G401.6 (cell line): Measurements from ENCODE around the gene NOS1AP.

Source experiments
- FAIRE-seq: peaks from 2 replicates; lab custom pipeline; 2012; peaks lifted over from hg19 to GRCh38; lab: Jason Lieb, UNC

NOS1AP gene

GRCh38 chr1:162089748-162090147 lies 20.3 kb downstream of the NOS1AP start:
- no peak for FAIRE-seq

DNA sequence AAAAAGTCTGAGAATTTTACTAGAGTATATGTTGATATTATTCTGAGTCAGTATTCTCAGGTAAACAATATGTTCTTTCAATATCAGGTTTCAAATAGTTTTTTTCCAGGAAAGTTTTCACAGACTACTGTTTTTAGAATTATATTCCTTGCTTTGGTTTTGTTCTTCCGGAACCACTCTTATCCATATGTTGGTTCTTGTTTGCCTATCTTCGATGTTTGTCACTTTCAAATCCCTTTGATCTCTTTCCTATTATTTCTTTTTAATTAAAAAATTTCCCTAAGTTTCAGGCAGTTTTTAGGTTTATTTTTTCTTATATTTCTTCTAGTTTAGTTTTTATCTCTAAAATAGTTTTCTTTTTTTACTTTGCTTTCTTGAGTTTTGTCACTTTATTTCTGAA lies 20.9 kb downstream of the NOS1AP start:
- no peak for FAIRE-seq

GRCh38 chr1:162091681-162092524 lies 22.4 kb downstream of the NOS1AP start:
- no peak for FAIRE-seq

DNA sequence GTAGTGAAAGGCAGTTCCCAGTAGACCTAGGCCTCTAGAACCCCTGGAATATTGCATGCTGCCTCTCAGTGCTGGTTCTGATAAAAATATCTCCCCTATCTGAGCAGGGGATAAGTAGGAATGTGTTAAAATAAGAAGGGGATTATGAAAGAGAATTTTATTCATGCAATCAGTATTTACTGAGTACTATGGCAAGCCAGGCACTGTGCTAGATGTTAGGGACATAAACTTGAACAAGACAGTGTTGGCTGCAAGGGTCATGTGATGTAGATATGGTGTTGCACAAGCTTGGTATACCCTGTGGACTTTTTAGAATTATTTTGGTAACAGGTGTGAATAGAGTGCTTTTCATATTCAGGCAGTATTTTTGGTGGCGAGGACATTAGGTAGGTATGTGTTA lies 23.6 kb downstream of the NOS1AP start:
- no peak for FAIRE-seq

GRCh38 chr1:162094271-162094670 lies 24.8 kb downstream of the NOS1AP start:
- FAIRE-seq: no peak

DNA sequence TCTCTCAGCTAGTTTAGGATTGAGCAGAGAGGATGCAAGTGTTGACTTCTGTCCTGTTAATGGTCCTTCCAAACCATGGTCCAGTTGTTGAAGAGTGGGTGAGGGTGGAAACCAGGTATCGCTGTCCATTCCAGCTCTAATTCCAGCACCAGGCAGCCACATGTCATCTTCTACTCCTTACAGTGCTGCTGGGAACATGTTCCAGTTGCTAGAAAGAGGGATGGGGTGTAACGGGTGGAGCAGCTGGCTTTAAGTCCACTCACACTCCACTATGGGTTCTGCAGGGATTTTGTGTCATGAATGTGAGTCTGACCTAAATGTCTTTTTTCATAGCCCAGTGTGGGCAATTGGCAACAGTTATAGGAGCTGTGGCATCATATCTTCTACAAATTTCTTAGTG lies 25.2 kb downstream of the NOS1AP start:
- FAIRE-seq: no peak

DNA sequence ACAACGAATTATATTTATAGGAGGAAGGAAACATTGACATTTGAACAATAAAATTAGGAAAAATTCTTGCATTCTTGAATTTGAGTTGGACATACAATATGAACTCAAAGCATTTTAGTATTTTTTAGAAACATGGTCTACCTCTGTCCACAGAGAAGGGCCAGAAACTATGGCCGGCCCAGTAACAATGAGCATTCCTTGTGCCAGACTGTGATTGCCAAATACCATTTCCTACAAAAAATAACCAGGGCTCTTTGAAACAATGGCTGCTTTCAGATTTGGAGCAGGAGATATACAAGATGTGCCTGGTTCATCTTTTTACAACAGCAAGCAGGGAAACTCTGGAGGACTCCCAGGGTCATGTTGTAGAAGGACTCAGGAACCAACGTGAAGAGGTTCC lies 38.4 kb downstream of the NOS1AP start:
- FAIRE-seq: no peak

DNA sequence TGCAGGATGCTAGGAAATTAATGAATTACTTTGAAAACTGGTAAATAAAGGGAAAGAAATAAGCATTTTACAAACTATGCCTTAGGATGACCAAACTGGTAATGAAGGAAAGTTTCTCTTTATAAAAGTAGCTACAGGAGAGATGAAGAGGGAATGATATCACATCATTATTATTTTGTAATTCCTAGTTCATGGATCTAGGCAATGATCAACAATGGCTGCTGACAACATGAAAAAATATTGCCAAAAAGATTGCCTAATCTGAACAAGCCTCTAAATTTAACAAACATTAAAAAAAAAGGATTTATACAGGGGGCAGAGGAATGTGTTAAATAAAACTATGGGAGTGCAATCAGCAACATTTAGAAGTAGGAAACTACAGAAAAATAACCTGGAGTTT lies 38.9 kb downstream of the NOS1AP start:
- FAIRE-seq: no peak

- FAIRE-seq: no peak
Observed at GRCh38 chr1:162110910-162111309, 41.4 kb downstream of the NOS1AP start.

DNA sequence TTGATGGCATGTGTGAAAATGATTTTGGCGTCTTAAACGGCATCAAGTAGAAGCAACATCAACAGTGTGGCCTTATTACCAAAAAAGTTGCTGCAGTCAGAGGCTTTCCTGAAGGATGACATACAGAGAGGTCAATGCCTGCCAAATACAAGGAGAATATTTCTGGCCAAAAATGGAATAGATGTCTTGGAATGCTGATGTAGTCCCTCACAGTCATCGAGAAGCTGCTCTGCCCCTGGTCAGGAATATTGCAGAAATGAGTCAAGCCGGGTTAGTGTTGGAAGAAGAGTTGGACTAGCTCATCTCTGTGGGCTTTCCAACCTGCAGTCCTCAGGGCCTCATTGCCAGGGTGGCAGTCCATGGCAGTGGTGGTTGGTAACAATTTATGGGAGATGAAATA lies 42.1 kb downstream of the NOS1AP start:
- FAIRE-seq: no peak

DNA sequence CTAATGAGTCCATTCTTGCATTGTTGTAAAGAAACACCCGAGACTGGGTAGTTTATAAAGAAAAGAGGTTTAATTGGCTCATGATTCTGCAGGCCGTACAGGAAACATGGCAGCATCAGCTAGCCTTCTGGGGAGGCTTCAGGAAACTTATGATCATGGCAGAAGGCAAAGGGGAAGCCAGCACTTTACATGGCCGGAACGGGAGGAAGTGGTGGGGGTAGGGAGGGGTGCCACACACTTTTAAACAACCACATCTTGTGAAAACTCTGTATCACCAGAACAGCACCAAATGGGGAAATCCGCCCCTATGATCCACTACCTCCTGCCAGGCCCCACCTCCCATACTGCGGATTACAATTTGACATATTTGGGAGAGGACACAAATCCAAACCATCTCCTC lies 43.9 kb downstream of the NOS1AP start:
- no peak for FAIRE-seq

- no peak for FAIRE-seq
Observed at GRCh38 chr1:162117039-162117774, 47.7 kb downstream of the NOS1AP start.

DNA sequence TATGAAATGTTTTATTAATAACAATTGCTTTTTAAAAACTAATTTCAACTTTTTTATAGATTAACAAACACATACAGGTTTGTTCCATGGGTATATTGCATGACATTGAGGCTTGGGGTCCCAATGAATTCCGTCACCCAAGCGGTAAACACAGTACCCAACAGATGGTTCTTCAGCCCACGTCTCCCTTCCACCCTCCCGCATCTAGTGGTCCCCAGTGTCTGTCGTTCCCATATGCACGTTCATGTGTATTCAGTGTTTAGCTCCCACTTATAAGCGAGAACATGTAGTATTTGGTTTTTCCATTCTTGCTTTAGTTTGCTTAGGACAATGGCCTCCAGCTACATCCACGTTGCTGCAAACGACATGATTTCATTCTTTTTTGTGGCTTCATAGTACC lies 48.6 kb downstream of the NOS1AP start:
- FAIRE-seq: no peak

DNA sequence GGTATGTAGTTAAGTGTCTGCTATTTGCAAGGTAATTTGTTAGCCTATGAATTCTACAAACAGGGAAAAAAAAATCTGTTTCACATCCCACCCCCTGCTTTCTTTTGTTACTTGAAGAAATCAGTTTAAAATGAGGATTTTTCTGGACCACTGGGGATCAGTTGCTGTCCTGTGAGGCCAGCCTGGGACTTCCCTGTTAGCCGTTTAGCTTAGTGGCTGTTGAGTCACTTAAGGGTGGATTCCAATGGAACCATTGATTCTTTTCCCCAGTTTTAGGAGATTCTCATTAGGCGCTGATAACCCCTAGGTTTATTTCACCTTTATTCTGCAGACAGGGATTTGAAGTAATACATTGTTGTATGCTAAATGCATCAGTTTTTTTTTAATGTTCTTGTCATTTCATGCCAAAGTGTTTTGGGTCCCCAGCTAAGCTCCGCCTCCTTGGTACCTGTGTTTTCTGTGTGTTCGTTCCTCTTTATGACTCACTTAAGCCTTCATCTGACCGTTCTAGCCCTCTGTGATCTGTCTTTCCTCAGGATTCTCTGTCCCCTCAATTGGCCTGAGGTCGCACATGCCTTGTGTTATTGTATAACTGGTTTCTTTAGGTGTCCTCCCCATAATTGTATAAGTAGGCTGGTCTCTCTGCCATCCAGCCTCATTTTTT lies 59.3 kb downstream of the NOS1AP start:
- FAIRE-seq: no peak

DNA sequence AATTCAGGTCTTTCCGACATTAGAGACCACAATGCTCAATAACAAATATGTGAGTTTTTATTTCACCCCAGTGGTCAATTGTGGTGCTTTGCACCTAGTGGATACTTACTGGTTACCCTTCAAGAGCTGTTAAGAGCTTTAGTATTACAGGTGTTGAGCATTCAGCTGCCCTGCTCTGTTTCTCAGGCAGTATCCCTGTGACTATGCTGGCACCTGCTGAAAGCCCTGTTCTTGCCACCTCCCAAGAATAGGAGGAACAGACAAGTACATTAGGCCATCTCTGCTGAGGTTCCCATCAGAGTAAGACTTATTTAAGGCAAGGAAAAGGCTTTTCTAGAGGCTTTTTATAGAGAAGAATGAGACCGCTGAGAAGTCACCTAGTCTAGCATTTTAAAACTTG lies 60.8 kb downstream of the NOS1AP start:
- no peak for FAIRE-seq

DNA sequence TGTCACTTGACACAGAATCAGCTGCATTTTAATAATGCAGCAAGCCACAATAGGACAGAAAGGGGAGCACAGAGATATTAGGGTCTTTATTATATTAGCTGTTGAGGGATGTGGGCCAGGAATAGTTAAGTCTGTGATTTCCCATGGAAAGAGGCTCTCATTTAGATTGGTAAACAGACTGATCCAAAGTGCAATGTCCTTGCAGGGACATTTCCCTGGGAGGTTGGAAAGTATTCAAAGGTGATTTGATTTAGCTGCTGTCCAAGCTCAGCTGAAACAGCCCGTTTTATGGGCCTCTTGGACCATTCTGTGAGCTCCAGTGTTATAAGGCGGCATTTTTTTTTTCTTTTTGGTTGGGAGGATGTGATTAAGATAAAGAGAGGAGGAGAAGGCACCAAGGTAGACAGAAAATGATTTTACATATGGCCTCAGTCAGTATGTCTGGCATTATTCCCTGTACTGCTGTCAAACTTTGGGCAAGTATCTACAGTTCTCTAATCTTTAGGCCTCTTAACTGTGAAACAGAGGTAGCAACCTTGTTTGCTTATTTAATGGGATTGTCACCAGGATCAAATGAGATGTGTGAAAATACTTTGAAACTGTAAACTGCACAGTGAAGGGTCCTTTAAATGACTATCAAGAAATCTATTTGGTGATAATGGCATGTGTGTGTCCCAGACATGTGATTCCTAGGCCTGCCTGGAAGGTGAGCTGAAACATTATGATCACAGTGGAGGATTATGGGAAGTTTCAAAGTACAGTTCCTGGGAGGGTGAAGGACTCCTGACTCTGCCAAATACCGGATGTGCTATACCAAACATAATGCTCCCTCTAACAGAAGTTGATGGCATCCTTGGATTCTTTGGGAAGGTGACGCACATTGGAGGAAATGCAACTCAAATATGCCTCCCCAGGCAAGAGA lies 62.2 kb downstream of the NOS1AP start:
- FAIRE-seq: no peak

DNA sequence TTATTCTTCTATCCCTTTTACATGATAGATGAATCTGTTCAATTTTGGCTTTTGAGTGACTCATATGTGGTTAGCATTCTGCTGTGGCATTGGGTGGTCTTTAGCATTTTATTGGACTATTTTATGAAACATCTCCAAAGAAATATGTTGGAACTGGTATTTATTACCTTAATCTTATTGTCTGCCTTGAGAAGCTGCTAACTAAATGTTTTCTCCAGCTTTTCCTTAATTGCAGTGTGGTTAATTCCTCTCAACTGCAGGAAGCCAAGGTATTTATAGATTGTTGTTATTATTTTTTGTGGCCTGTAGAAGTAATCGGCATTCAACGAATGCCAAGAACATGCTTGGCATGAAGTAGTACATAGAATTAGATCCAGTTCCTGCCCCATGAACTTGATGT lies 64.1 kb downstream of the NOS1AP start:
- FAIRE-seq: no peak

DNA sequence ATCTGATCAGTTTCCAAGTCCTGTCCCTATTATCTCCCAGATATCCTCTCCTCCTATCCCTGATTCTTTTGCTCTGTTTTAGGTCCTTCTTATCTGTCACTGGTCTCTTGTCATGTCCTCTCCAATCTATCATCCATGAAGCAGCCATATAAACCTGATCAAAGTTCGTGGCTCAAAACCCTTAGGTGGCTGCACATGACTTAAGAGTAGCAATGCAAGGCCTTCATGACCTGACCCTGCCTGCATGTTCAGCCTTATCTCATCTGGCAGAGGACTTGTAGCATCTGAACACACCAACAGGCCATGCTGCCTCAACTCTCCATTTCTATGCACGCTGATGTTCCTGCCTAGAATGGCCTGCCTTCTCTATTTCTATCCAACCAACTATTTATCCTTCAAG lies 65.2 kb downstream of the NOS1AP start:
- FAIRE-seq: no peak

- no peak for FAIRE-seq
Observed at GRCh38 chr1:162135271-162135775, 65.8 kb downstream of the NOS1AP start.

DNA sequence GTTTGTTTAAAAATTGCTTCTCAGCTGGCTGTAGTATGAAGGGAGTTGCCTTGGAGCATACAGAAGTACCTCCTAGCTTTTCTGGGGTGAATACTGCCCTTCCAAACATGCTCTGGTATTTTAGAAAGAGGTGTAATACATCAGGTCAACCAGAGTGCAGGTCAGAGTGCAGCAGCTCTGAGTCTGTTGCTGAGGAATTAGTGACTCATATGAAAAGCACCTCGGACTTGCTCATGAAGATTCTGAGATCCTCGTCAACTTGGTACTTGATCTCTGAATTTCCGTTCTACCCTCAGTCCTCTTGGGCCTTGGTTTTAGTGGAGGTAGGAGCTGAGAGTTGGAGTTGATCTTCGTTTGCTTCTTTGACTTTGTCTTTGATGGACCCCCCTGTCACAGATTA lies 67.3 kb downstream of the NOS1AP start:
- no peak for FAIRE-seq

DNA sequence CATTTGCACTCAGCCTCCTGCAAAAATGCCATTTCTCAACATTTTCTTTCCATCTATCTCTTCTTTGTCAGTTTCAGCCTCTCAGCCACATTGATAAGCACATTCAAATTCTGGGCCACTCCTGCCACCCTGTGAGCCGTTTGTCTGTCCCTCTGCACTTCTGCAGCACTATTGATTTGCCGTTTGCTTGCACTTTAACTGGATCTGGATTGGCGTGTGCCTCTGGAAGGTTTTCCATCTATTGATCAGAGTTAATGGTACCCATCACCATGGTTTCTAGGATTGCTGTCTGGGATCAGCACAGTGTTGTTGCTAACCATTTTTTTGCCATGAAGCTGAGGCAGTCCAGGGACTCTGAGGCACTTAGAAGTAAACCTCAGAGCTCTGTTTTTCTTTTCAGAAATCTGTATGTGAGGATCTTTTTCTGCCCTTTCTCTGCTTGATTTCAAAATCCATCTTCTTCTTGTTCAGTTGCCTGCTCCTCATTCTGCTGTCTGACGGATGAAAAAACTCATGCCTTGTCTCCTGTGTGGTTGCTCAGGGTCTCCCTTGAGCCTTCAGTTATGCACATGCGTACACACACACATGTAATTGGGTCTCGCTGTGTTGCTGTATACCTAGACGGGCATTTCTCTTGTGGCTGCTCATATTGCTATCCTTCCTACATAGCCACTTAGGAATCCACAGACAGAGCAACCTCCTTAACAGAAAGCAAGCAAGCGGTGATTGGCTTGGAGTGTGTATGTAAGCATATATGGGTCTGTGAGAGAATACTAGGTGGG lies 67.9 kb downstream of the NOS1AP start:
- FAIRE-seq: no peak
